Activated CD4-positive, alpha-beta T cell treated with anti-CD3 and anti-CD28 coated beads, Interleukin-2, Interleukin-4, amounts not matched to agents 100 ng/mL and 50 ng/mL, durations not matched to agents 16 hours and 8 hours (primary cell): ENCODE measurements around the gene RC3H1.
"Not testable (repeated sequence)": the region's sequence is repeated elsewhere in the genome, so short reads cannot be mapped to it uniquely, and the experiment has no call there.

ENCODE experiments used
- DNase-seq: peaks from one replicate; pipeline ENCODE4 v3.0.0-alpha.2; 2020; ENCODE audit warnings: low spot score

The RC3H1 gene

GRCh38 chr1:174028495-174028894 lies 6.3 kb upstream of the RC3H1 start:
- no peak for DNase-seq

GRCh38 chr1:174023440-174023839 lies 1.3 kb upstream of the RC3H1 start:
- no peak for DNase-seq

- DNase-seq, result no peak
Measured at GRCh38 chr1:174022976-174023277, 770 bp upstream of the RC3H1 start.

GRCh38 chr1:174021591-174022079 lies 522 bp downstream of the RC3H1 start:
- peak; percentile 31 for DNase-seq

- DNase-seq, result no peak
Measured at GRCh38 chr1:174018565-174018964, 3.6 kb downstream of the RC3H1 start.

GRCh38 chr1:174017231-174017970 lies 4.8 kb downstream of the RC3H1 start:
- no peak for DNase-seq

GRCh38 chr1:174013864-174014418 lies 8.2 kb downstream of the RC3H1 start:
- no peak for DNase-seq

- no peak for DNase-seq
Measured at GRCh38 chr1:174008979-174009378, 13.2 kb downstream of the RC3H1 start.

- no peak for DNase-seq
Measured at GRCh38 chr1:174008269-174008668, 13.9 kb downstream of the RC3H1 start.

GRCh38 chr1:174007851-174008250 lies 14.3 kb downstream of the RC3H1 start:
- DNase-seq, result no peak

GRCh38 chr1:174005032-174005431 lies 17.1 kb downstream of the RC3H1 start:
- DNase-seq, result no peak

GRCh38 chr1:174003867-174004266 lies 18.3 kb downstream of the RC3H1 start:
- no peak for DNase-seq

GRCh38 chr1:174001573-174001972 lies 20.6 kb downstream of the RC3H1 start:
- no peak for DNase-seq

- DNase-seq, result no peak
Measured at GRCh38 chr1:174000371-174000770, 21.8 kb downstream of the RC3H1 start.

- DNase-seq, result no peak
Measured at GRCh38 chr1:173997791-173998190, 24.4 kb downstream of the RC3H1 start.

- no peak for DNase-seq
Measured at GRCh38 chr1:173996995-173997394, 25.2 kb downstream of the RC3H1 start.

GRCh38 chr1:173995475-173995874 lies 26.7 kb downstream of the RC3H1 start:
- DNase-seq, result no peak

GRCh38 chr1:173993948-173994347 lies 28.2 kb downstream of the RC3H1 start:
- not testable (repeated sequence) for DNase-seq

- no peak for DNase-seq
Measured at GRCh38 chr1:173988068-173988467, 34.1 kb downstream of the RC3H1 start.

GRCh38 chr1:173986951-173987350 lies 35.2 kb downstream of the RC3H1 start:
- no peak for DNase-seq

- no peak for DNase-seq
Measured at GRCh38 chr1:173970252-173970651, 51.9 kb downstream of the RC3H1 start.

- not testable (repeated sequence) for DNase-seq
Measured at GRCh38 chr1:173965896-173966295, 56.3 kb downstream of the RC3H1 start.

- no peak for DNase-seq
Measured at GRCh38 chr1:173963477-173963876, 58.7 kb downstream of the RC3H1 start.

- DNase-seq, result no peak
Measured at GRCh38 chr1:173960625-173961024, 61.5 kb downstream of the RC3H1 start.
